GM21786 (cell line): ENCODE results near the gene PAFAH1B1.
"Not testable (repeated sequence)": the region's sequence is repeated elsewhere in the genome, so short reads cannot be mapped to it uniquely, and the experiment has no call there.

ENCODE experiments used
- ATAC-seq: cut with Tn5 transposase; IDR thresholded peaks from one replicate; pipeline ENCODE4 v1.9.1; 2021; ENCODE audit not compliant: unreplicated experiment

PAFAH1B1 gene

DNA sequence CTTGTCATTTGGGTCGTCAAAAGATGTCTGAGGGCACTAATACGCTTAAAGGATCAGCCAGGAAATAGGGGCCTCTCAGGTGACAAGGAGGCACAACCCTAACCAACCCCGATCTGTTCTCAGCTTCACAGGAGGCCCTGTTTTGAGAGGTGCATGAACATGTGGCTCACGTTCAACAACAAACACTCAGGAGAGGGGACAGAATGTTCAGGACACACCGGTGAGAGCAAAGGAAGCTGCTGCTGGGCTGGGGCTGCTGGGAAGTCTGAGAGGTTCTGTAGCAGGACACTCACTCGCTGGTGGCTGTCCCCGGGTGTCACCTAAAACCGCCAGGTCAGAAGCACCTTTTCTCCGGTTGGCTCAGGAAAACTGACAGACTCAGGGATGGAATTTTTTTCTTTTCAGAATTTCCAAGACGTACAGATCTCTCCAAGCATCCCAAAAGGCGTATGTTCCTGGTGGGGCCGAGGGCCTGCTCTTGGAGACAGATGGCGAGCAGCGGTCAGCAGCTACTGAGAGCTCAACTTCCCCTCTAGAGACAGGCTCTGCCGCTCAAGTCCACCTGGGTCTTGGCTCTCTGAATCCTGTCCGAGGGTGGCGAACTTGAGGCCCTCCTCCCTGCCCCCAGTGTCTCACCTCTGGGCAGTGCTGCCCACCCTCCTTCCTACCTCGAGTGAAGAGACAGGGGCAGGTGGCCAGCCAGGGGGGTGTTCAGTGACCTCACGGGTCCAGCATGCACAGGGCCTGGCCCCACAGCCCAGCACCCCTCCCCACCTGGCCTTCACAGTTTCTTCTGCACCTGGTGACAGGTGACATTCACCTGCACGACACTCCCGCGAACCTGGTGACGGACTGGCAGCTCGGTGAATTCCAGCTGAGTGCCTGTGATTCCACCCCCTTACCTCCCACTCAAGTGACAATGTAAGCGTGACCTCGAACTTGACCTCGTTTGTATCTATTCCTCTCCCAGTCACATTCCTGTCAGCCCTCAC is 95.2 kb downstream of the PAFAH1B1 start:
- no peak for ATAC-seq

DNA sequence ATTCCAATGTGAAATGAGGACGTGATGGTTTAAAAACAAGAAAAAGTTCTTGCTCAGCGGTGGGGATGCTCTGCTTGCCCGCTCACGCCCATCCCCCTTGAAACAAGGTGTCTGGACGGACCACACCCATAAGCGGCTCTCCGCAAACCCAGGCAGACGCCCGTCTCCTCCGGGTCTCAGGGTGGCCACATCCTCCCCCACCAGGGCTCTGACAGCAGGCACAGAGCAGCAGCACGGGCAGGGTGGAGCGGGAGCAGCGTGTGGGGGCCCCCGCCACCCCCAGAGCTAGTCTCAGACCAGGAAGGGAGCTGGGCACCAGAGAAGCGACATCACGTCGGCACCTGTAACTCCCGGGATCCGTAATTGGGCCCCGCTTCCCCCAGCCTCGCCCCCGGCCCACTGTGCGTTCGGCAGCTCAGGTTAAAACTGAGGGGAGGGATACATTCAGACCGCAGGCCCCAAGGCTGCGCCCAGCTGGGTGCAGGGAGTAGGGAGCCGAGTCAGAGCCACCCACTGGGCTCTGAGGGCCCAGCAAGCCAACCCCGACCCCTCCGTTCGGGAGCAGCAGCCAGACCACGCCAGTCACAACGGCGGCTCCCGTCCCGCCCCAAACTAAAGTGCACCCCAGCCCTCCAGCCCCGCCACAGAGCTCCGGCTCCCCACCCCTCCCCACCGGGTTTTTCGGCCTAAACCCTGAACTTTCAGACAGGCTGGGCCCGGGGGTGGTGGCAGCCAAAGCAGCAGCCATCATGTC is 96.1 kb downstream of the PAFAH1B1 start:
- no peak for ATAC-seq

DNA sequence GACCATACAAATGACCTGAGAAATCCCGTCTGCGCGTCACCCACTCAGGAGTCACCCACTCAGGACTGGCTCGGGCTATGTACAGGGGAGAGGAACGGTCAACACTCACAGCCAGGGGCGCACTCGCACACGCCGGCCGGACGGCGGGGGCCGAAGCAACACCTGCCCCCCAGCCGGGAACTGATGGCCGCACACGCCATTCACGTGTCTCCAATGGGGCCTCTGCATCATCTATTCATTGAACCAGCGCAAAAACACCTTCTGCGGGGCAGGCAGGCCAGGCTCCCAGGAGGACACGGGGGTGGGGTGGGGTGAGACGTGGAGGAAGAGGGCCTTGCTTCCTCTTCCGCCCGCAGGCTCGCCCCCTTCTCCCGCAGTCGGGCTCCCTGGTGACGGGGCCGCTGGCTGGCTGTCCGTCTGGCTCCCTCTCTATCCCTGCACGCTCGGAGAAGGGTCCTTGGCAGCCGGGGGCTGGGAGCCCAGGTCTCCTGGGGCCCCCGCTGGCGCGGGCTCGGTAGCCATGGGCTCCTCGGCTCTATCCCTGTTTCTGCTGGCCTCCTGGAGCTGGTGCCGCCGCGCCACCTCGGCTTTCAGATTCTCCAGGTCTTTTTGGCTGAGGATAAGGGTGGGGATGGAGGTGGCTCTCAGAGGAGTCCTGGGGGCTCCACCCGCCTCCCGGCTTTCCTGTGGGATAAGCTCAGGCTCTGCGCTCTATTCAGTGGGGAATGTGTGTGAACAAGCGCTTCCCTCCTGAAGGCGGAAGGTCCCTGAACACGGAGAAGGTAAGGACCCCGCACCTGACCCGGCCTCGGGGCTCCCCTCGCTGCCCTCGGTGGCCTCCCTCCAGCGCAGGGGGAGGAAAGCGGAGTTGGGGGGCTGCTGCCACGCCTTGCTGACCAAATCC is 97.0 kb downstream of the PAFAH1B1 start:
- no peak for ATAC-seq

DNA sequence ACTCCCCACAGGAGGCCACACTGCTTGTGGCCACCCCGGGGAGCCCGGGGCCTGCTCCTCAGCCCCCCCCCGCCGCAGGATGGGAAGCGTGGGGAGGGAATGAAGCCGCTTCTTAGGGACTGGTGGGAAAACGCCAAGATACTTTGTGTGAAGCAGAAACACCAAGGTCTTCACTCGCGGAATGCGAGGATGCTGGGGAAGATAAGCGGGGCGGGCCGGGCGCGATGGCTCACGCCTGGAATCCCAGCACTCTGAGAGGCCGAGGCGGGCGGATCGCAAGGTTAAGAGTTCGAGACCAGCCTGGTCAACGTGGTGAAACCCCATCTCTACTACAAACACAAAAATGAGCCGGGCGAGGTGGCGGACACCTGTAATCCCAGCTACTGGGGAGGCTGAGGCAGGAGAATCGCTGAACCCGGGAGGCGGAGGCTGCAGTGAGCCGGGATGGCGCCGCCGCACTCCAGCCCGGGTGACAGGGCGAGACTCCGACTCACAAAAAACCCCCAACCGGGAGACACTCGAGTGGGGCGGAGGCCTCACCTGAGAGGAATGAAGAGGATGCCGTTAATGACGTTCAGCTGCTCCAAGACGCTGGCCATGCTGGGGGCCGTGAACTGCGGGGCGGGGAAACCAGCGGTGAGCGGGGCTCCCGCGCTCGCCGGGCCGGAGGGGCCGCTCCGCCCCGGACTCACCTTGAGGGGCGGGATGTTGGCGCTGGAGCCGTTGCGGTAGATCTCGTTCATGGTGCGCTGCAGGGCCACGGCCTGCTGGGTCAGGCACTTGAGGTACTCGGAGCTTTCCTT is 97.8 kb downstream of the PAFAH1B1 start:
- no peak for ATAC-seq

DNA sequence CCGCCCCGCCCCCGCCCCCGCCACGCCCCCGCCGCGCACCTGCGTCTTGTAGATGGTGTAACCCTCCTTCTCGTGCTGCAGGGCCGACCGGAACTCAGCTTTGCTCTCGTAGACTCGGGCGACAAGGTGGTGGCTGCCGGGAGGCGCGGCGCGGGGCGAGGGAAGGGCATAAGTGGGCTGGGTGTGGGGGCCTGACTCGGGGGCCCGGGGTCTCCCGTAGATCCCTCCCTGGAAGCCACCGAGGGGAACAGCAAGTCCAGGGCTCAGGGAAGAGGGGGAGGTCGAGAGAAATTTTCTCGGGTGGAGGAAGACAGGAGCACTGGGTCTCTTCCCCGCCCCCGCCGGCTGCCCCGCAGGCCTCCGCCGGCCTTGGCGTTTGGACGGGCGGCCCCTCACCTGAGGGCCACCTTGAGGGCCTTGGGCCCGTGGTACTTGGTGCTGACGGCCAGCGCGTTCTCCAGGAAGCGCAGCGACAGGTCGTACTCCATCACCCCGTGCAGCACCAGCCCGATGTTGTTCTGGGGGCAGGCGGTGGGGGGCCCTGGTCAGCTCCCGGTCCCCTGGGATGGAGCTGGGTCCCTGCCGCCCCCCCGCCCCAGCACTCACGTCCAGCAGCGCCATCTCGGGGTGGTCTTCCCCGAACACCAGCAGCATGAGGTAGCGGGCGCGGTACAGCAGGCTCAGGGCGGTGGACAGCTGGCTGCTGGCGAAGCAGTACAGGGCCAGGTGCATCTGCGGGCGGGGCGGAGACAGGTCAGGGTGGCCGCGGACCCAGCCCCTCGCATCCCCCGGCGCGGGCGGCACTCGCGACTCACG is 98.7 kb downstream of the PAFAH1B1 start:
- ATAC-seq: no peak

DNA sequence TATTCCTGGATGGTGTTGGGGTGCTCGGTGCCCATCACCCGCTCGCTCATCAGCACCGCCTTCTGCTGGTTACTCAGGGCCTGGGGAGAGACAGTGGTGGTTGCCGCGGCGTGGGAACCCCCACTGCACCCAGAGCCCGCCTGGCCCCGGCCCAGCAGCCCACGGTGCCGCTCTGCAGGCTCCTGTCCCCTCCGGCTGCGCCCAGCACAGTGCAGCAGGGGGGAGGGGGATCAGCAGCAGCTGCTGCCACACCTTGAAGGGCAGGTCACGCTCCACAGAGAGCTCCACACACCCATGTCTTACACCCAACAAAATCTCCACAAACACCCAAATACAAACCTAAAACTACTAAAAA is 99.3 kb downstream of the PAFAH1B1 start:
- no peak for ATAC-seq

DNA sequence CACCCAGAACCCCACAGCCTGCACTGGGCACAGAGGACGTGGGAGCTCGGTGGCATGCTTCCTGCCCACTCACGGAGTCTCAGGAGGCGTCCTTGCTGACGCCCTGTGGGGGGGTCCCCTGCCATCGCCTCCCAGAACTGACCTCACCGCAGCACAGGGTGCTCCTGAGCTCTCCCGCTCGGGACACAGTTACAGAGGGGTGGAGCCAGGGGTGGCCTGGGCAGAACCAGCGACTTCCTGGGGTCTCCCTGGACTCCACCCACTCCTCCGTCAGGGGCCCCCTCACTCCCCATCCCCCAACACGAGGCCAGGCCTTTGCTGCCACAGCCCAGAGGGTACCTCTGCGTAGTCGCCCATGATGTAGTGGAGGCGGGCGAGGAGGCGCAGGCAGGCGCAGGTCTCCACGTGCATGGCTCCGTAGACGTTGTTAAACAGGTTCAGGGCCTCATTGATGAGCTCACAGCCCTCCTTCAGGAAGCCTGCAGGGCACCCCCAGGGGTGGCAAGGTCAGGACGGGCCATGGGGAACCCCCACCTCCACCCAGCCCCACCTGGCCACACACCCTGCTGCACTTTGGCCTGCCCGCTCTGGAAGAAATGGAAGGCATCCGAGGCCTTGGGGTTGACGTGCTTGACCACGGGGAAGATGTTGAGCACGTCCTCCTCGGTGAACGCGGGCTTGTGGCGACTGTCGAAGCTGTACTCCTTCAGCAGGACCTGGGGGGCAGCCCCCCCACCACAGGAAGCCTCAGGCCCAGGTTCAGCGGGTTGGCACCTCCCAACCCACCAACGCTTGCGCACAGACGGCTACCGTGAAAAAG is 100.3 kb downstream of the PAFAH1B1 start:
- no peak for ATAC-seq

DNA sequence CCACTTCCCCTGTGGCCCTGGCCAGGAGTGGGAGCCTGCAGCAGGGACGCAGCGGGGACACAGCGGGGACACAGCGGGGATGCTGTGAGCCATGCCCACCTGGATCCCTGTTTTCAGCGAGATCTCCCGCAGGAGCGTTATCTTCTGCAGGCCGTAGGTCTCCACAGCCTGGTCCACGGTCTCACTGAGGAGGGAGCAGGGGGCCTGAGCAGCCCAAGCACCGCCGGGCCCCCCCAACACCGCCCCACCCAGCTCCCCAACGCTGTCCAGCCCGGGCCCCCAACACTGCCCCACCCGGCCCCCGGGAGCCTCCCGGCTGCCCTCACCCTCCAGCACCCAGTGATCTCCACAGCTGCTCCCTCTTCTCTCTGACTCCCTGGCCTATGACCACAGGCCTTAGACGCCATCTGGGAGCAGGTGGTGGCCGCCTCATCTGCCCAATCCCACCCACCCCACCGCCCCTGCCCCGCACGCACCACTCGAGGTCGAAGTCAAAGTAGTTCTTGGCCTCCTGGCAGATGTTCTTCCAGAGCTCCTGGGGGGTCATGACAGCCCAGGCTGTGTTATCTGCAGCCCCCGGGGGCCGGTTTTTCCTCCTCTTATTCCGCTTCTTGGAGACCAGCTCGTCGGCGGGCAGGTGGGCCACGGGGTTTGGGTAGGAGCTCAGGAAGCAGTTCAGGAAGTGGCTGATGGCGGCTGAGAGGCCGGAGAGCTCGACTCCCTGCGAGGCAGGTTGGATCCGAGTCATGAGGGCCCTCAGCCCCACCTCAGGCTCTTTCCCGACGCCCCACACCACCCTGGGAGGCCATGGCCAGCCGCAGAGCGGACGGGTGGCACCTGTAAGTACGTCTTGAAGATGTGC is 101.2 kb downstream of the PAFAH1B1 start:
- no peak for ATAC-seq

DNA sequence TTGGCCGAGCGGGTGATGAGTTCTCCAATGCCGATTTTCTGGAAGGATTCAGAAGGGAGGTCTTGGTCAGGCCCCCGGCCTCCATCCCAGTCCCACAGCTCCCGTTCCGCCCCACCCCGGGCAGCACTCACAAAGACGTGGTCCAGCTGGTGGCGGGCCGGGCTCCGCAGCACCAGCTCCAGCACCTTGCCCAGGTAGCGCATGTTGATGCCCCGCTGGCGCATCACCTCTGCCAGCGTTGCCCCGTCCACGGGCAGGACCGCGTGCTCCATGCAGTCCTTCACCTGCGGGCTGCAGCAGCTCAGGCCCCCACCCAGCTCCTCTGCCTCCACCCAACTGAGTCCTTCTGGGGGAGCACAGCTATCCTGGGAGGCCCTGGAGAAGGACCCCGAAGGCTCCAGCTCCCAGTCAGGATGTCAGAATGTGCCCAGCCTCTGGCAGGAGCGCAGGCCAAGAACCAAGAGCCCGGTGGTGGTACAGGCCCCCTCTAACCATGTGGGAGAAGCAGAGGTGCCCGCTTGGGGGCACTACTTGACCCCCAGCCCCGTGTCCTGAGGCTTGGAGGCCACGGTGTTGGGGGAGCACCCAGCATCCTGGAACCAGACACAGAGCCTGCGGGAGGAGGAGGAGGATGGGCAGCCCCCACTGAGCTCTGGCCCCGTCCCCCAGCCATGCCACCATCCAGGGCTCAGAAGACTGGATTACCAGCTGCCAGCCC is 101.9 kb downstream of the PAFAH1B1 start:
- no peak for ATAC-seq

DNA sequence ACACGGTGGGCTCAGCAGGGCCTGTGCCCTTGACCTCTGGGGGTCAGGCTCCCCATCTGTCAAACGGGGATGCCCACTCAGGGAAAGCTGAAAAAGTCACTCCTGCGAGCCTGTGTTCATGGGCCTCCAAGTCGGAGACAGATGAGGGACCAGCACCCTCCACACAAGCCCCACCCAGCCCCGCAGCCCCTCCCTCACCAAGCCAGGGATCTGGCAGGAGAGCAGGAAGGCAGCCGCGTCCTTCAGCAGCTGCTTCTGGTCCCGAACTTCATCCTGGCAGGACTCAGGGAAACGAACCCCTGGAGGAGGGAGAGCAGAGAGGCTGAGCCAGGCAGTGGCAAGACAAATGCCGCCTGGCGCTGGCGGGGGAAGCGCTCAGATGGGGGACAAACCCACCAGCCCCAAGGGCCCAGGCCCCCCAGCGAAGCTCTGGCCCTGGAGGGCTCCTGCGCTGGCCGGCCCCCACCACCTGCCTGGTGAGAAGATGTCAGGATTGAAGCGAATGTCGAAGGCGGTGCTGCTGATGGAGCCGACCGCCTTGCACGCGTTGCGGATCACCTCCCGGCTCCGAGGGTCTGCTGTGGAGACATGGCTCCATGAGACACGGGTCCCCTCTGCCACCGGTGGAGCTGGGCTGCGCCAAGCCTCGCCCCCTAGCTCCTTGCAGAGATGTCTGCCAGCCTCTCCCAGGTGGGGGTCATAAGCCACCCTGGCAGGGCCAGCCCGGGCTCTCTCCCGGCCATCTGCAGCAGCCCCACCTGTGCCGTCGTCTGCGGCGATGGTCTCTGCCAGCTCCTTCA is 102.7 kb downstream of the PAFAH1B1 start:
- ATAC-seq: no peak

DNA sequence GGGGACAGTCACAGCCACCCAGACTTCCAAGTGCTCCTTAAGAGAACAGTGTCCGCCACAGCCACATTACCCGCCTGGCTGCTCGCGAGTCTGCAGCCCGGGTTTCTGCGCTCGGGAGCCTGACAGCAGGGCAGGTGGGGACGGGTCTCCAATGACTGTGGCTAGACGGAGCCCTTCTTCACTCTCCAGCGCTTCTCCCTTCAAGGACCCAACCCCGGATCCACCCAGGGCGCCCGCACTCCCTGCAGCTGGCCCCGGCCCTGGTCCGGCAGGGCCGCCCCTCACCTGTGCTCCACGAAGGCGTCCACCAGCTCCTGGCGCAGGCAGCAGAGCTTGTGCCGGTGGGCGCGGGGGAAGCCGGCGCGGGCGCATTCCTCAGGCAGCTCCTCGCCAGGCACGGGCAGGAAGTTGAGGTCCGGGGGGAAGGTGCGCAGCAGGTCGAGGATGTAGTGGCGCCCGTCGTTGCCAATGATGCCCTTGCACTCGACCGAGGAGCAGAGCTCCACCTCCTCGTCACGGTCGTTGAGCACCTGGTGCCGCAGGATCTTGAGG is 104.2 kb downstream of the PAFAH1B1 start:
- ATAC-seq: no peak

DNA sequence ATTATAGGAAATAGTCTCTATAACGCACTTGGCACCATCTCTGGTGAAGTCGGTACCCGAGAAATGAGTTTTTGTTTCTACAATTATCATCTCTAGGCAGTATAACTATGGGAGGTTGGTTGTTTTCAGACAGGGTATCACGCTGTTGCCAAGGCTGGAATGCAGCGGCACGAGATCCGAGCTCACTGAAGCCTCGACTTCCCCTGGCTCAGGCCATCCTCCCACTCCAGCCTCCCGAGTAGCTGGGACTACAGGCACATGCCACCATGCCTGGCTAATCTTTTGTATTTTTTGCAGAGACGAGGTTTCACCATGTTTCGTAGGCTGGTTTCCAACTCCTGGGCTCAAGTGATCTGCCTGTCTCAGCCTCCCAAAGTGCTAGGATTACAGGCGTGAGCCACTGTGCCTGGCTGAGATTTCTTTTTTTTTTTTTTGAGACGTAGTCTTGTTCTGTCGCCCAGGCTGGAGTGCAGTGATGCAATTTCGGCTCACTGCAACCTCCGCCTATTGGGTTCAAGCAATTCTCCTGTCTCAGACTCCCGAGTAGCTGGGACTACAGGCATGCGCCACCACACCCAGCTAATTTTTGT is 105.9 kb downstream of the PAFAH1B1 start:
- ATAC-seq: not testable (repeated sequence)

DNA sequence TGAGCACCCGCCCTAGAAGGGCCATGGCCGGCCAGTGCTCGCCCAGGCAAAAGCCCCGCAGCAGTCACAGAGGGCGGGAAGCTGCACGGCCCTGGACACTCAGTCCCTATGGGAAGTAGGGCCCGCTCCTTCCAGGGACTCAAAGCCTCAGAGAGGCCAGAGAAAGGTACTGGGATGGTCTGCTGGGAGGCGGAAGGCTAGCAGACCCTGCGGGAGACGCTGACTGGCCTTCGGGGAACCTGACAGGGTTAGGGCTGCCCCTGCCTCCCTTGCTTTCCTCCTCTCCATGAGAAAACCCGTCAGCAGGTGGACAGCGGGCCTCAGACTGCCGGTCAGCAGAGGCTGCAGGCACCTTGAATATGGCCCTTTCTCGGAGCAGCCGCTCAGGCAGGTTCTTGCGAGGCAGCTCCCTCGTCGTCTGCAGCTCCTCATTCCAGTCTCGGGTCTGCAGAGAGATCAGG is 106.6 kb downstream of the PAFAH1B1 start:
- no peak for ATAC-seq

DNA sequence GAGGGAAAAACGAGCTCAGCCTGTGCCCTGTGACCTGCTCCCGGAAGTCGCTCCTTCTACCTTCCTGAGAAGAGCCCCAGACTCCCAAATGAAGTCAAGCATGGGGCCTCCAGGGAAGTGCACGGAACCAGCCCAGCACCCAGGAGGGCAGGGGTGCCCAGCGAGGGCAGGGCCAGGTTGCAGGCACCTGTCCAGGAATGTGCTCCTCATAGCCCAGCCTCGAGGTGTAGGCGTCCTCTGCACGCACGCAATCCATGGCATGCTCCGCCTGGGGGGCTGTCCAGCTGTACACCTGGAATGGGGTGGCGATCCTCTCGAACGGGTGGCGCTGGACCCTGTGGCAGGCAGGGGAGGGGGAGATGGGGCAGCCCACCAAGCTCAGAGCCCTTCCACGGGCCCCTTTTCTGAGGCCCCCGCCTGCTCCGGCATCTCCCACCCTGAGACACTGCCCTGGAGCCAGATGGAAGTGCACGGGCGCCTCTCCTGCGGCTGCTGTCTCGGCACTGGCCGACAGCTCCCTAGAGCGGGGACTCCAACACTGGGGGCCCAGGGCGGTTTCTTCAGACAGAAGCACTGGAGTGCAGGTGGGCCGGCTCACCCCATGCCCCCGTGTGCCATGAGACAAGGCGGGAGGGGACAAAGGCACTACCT is 107.2 kb downstream of the PAFAH1B1 start:
- no peak for ATAC-seq
